Choroid plexus epithelial cell (primary cell): ENCODE results near the gene P2RY10.

Experiments used
- DNase-seq: peaks from one replicate; pipeline ENCODE4 v3.0.0-alpha.2; 2010; ENCODE audit warnings: low read depth
- H3K4me3 ChIP-seq: 2 replicates; pipeline ENCODE4 v1.5.1; 2011; ENCODE audit warnings: low read depth, mild to moderate bottlenecking, control low read depth, low read length, moderate library complexity
- CTCF ChIP-seq: conservative IDR thresholded peaks from 2 replicates; pipeline ENCODE4 v1.5.1; 2011; ENCODE audit warnings: low read depth, mild to moderate bottlenecking, control low read depth, inconsistent platforms, low read length, moderate library complexity

The P2RY10 gene

GRCh38 chrX:78945186-78945912 lies at the start of gene P2RY10:
TSS of gene P2RY10 (plus strand) at chrX:78945391. CDS start at chrX:78960521, 15,130 bp downstream.
- no peak for DNase-seq
- TF ChIP-seq CTCF: no peak
- no peak within 1 kb of the TSS for H3K4me3 ChIP-seq

- no peak for DNase-seq
- TF ChIP-seq CTCF: no peak
- H3K4me3 ChIP-seq: no peak overlapping the region
Observed at GRCh38 chrX:78922754-78923153, 22.4 kb upstream of the P2RY10 start.

- no peak for TF ChIP-seq CTCF
- H3K4me3 ChIP-seq: no peak overlapping the region
- no peak for DNase-seq
Observed at GRCh38 chrX:78923198-78924015, 21.8 kb upstream of the P2RY10 start.

GRCh38 chrX:78931814-78932213 lies 13.4 kb upstream of the P2RY10 start:
- TF ChIP-seq CTCF: no peak
- no peak for DNase-seq
- H3K4me3 ChIP-seq: no peak overlapping the region

- H3K4me3 ChIP-seq: no peak overlapping the region
- no peak for DNase-seq
- no peak for TF ChIP-seq CTCF
Observed at GRCh38 chrX:78934866-78935265, 10.3 kb upstream of the P2RY10 start.

- no peak overlapping the region for H3K4me3 ChIP-seq
- no peak for TF ChIP-seq CTCF
- no peak for DNase-seq
Observed at GRCh38 chrX:78944351-78944750, 840 bp upstream of the P2RY10 start.
